Measurements from ENCODE around the gene ZFHX3.

ZFHX3 gene

GRCh38 chr16:72769876-72770275 lies 278.1 kb downstream of the ZFHX3 start:
- TF ChIP-seq, protein P1, sequence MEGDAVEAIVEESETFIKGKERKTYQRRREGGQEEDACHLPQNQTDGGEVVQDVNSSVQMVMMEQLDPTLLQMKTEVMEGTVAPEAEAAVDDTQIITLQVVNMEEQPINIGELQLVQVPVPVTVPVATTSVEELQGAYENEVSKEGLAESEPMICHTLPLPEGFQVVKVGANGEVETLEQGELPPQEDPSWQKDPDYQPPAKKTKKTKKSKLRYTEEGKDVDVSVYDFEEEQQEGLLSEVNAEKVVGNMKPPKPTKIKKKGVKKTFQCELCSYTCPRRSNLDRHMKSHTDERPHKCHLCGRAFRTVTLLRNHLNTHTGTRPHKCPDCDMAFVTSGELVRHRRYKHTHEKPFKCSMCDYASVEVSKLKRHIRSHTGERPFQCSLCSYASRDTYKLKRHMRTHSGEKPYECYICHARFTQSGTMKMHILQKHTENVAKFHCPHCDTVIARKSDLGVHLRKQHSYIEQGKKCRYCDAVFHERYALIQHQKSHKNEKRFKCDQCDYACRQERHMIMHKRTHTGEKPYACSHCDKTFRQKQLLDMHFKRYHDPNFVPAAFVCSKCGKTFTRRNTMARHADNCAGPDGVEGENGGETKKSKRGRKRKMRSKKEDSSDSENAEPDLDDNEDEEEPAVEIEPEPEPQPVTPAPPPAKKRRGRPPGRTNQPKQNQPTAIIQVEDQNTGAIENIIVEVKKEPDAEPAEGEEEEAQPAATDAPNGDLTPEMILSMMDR (conservative IDR thresholded peaks at IDR 0.05; ENCODE audit: control insufficient read depth, insufficient read depth, low read depth, low read length): no peak
- H3K4me3 ChIP-seq (ENCODE audit: control insufficient read depth, low read depth, low read length): no peak overlapping the region
- no peak for DNase-seq (ENCODE audit: low read depth)

- no peak overlapping the region for H3K4me3 ChIP-seq (ENCODE audit: control insufficient read depth, low read depth, low read length)
- TF ChIP-seq, protein P1 (conservative IDR thresholded peaks at IDR 0.05; ENCODE audit: control insufficient read depth, insufficient read depth, low read depth, low read length): no peak
- DNase-seq (ENCODE audit: low read depth): no peak
These were observed 279.3 kb downstream of the ZFHX3 start for GRCh38 chr16:72768591-72768990.

DNA sequence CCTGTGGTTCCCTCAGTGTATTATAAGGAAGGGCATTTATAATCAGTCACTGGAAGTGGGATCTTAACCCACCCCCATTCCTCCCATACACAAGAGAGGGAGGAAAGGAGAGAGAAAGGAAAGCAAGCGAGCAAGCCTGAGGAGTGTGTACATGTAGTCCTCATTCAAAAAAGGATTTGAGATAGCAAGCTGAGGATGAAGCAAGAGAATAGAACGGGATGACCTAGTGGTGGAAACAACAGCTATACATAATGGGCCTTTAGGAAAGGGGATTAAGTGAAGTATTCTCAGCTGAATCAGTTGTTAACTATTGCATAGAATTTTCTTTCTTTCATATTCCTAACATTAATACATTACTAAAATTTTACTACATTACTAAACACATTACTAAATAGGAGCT lies 281.4 kb downstream of the ZFHX3 start:
- TF ChIP-seq, protein P1 (conservative IDR thresholded peaks at IDR 0.05; ENCODE audit: control insufficient read depth, insufficient read depth, low read depth, low read length): no peak

DNA sequence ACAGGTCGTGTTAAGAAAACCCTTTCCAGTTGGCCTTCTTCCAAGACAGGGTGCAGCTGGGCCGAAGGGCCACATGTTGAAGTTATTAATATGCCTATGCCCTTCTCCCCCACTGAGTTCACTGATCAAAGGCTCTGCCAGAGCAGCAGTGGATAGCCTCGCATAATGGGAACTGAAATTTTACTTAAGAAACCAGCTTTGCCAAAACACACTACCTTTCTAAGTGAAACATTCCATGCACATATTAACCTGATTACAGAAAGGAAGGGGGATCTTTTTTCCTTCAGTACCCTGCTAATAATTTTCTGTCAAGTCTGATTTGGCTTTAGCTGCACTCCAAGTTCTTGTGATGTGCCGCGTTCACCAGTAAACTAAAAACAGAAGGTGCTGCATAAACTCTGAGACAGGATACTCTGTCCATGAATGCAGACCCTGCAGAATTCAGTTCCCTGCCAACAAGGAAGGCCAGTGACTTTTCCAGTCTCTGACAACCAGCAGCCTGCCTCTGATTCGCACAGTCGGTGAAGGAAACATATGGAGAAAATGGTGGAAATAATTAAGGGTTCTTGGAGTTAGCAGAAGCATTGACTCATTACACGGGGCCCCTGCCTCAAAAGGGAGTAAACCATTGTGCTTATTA lies 283.8 kb downstream of the ZFHX3 start:
- no peak overlapping the region for H3K4me3 ChIP-seq (ENCODE audit: control insufficient read depth, low read depth, low read length)
- TF ChIP-seq, protein P1 (conservative IDR thresholded peaks at IDR 0.05; ENCODE audit: control insufficient read depth, insufficient read depth, low read depth, low read length): no peak
- DNase-seq (ENCODE audit: low read depth): no peak

More for the DNA sequence above, 281.4 kb downstream of the ZFHX3 start:
- no peak overlapping the region for H3K4me3 ChIP-seq (ENCODE audit: control insufficient read depth, low read depth, low read length)
- no peak for DNase-seq (ENCODE audit: low read depth)

GRCh38 chr16:72760581-72760980 lies 287.3 kb downstream of the ZFHX3 start:
- no peak for DNase-seq (ENCODE audit: low read depth)
- TF ChIP-seq, protein P1 (conservative IDR thresholded peaks at IDR 0.05; ENCODE audit: control insufficient read depth, insufficient read depth, low read depth, low read length): no peak
- H3K4me3 ChIP-seq (ENCODE audit: control insufficient read depth, low read depth, low read length): no peak overlapping the region

DNA sequence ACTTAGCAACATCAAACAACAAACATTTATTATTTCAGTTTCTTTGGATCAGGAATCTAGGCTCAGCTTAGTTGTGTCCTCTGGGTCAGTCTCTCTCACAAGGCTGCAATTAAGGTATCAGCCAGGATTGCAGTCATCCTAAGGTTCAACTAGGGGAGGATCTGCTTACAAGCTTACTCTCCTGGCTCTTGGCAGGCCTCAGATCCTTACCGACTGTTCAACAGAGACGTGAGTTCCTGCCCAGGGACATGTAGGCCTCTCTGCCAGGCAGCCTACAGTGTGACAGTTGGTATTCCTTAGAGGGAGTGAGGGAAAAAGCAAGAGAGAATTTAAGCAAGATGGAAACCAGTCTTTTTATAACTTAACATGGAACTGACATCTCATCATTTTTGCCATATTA lies 294.0 kb downstream of the ZFHX3 start:
- DNase-seq (ENCODE audit: low read depth): no peak
- H3K4me3 ChIP-seq (ENCODE audit: control insufficient read depth, low read depth, low read length): no peak overlapping the region
- TF ChIP-seq, protein P1 (conservative IDR thresholded peaks at IDR 0.05; ENCODE audit: control insufficient read depth, insufficient read depth, low read depth, low read length): no peak
